ENCODE data around the gene DCP1B.

DCP1B gene

DNA sequence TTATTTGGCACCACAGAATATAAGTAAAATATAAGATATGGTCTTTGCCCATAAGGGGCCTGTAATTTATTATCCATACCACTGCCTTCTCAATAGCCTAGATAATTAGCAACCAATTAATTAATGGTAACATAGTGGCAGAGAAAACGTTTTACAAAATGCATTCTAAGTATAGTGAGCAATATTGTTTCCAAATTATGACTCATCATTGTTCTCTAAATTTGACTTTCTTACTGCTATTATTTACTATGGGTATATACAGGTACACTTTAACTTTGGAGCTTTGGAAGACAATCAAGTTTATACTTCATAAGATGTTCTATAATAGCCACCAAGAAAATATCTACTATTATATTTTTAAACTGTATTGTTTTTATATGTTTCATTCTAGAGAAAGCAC is 26.7 kb downstream of the DCP1B start:
- ChIA-PET POLR2A (no interaction called here), CTCF (interaction anchor here (1.5 kb wide), 1 partner anchor 22 kb away, joined by 3 read pairs; no protein-coding TSS in a partner anchor)
- Histone ChIP-seq H3K27me3 (replicated peaks in 2 of 5; ENCODE audit: control insufficient read depth in 4 of 5, insufficient read depth in 5 of 5, low read length in 4 of 5) (no peaks in the 10 kb centered on the region), H3K36me3 (ENCODE audit: control insufficient read depth in 4 of 4, insufficient read depth in 4 of 4, low read length in 3 of 4) (peaks cover 0 to 2% (median 0%) of the 10 kb centered on the region in 4 experiments), H3K27ac (ENCODE audit: insufficient read depth in 1 of 2, low read depth in 1 of 2, low read length in 2 of 2, poor library complexity in 1 of 2, severe bottlenecking in 2 of 2) (no peak overlapping the region), H3K4me1 (ENCODE audit: control extremely low read depth in 1 of 4, control insufficient read depth in 4 of 4, insufficient read depth in 4 of 4, low read length in 3 of 4) (no peaks in the 10 kb centered on the region), H3K4me3 (ENCODE audit: control insufficient read depth in 1 of 7, extremely low read depth in 1 of 7, insufficient read depth in 4 of 7, low read depth in 2 of 7, low read length in 6 of 7) (no peak overlapping the region), H3K9me3 (ENCODE audit: control extremely low read depth in 1 of 5, control insufficient read depth in 4 of 5, insufficient read depth in 2 of 5, low read depth in 1 of 5, low read length in 4 of 5) (no peaks in the 10 kb centered on the region)
- no CpG with 5 or more reads among the region's 1 CpG for WGBS (ENCODE audit: insufficient coverage)
- DNase-seq: no peak

DNA sequence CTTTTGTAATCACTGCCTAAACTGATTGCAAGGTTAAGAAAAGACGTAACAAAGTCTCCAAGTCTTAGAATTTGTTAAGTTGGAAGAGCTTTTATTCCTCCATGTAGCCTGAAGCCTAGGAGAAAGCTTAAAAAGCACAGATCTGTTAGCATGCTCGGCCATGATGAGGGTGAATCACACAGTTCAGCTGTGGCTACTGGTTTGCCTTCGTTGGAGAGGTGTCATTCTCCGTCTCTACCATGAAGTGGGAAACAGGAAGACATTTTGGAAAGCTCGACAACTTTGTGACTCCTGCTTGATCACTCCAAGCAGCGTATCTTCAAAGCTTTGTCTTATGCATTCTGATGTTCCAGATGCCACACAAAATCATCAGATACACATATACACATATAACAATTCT is 27.1 kb downstream of the DCP1B start:
- no peaks in the 10 kb centered on the region for H3K4me1 ChIP-seq (ENCODE audit: control extremely low read depth in 1 of 4, control insufficient read depth in 4 of 4, insufficient read depth in 4 of 4, low read length in 3 of 4)
- WGBS (ENCODE audit: insufficient coverage): 96% methylated on average over 4 of the region's 6 CpGs
- no peaks in the 10 kb centered on the region for H3K27me3 ChIP-seq (replicated peaks in 2 of 5; ENCODE audit: control insufficient read depth in 4 of 5, insufficient read depth in 5 of 5, low read length in 4 of 5)
- no peak overlapping the region for H3K27ac ChIP-seq (ENCODE audit: insufficient read depth in 1 of 2, low read depth in 1 of 2, low read length in 2 of 2, poor library complexity in 1 of 2, severe bottlenecking in 2 of 2)
- no peaks in the 10 kb centered on the region for H3K9me3 ChIP-seq (ENCODE audit: control extremely low read depth in 1 of 5, control insufficient read depth in 4 of 5, insufficient read depth in 2 of 5, low read depth in 1 of 5, low read length in 4 of 5)
- ChIA-PET CTCF (interaction anchor here (1.5 kb wide), 1 partner anchor 21 kb away, joined by 3 read pairs; no protein-coding TSS in a partner anchor), POLR2A (no interaction called here)
- no peak for DNase-seq
- H3K36me3 ChIP-seq (ENCODE audit: control insufficient read depth in 4 of 4, insufficient read depth in 4 of 4, low read length in 3 of 4): peaks cover 0 to 2% (median 0%) of the 10 kb centered on the region in 4 experiments
- no peak overlapping the region for H3K4me3 ChIP-seq (ENCODE audit: control insufficient read depth in 1 of 7, extremely low read depth in 1 of 7, insufficient read depth in 4 of 7, low read depth in 2 of 7, low read length in 6 of 7)

DNA sequence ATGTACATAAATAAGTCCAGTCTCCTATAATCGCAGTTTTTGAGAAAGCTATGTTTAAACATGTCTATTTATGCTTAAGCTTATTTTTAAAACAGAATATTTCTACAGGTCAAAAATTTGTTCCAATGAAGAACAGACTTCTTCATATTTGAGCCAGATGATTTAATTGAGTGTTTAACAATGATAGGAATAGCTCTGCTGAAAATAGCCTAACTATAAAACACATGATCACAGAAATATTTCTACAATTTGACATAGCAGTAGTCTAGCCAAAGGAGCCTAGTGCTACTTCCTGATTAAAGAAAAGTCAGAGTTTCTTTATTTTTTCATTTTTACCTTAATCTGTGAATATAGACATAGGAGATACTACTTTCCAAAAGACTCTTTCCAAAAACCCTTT is 29.4 kb downstream of the DCP1B start:
- no peak for DNase-seq

DNA sequence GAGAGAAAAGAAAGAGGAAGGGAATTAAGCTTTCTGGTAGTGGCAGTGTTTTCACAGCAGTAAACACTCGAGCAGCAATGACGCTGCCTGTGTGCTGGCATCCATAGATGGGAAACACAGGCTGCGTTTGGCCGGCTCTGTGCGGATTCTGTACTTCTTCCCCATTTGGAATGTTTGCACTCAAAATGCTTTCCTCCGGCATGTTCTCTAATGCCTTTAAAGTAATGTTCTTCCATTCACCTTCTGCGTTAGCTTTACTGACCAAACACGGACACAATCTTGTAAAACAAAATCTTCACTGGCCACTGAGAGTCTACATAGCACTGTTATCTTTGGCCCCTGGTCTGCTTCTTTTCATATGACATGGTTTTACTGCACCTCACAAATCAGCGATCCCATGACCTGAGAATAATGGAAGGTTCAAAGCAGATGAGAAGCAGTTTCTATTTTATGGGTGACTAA is 31.4 kb downstream of the DCP1B start:
- ChIA-PET POLR2A (interaction anchor here (0.5 kb wide), 1 partner anchor 1114 kb away, joined by 3 read pairs; no protein-coding TSS in a partner anchor), CTCF (no interaction called here)
- Histone ChIP-seq H3K27ac (ENCODE audit: insufficient read depth in 1 of 2, low read depth in 1 of 2, low read length in 2 of 2, poor library complexity in 1 of 2, severe bottlenecking in 2 of 2) (no peak overlapping the region), H3K4me1 (ENCODE audit: control extremely low read depth in 1 of 4, control insufficient read depth in 4 of 4, insufficient read depth in 4 of 4, low read length in 3 of 4) (no peaks in the 10 kb centered on the region), H3K27me3 (replicated peaks in 2 of 5; ENCODE audit: control insufficient read depth in 4 of 5, insufficient read depth in 5 of 5, low read length in 4 of 5) (no peaks in the 10 kb centered on the region), H3K36me3 (ENCODE audit: control insufficient read depth in 4 of 4, insufficient read depth in 4 of 4, low read length in 3 of 4) (peaks cover 0 to 2% (median 0%) of the 10 kb centered on the region in 4 experiments), H3K9me3 (ENCODE audit: control extremely low read depth in 1 of 5, control insufficient read depth in 4 of 5, insufficient read depth in 2 of 5, low read depth in 1 of 5, low read length in 4 of 5) (no peaks in the 10 kb centered on the region), H3K4me3 (ENCODE audit: control insufficient read depth in 1 of 7, extremely low read depth in 1 of 7, insufficient read depth in 4 of 7, low read depth in 2 of 7, low read length in 6 of 7) (no peak overlapping the region)
- WGBS (ENCODE audit: insufficient coverage): 93% methylated on average over 7 of the region's 9 CpGs
- DNase-seq: no peak

More for the DNA sequence above, 29.4 kb downstream of the DCP1B start:
- Histone ChIP-seq H3K27ac (ENCODE audit: insufficient read depth in 1 of 2, low read depth in 1 of 2, low read length in 2 of 2, poor library complexity in 1 of 2, severe bottlenecking in 2 of 2) (no peak overlapping the region), H3K36me3 (ENCODE audit: control insufficient read depth in 4 of 4, insufficient read depth in 4 of 4, low read length in 3 of 4) (peaks cover 0 to 2% (median under 1%) of the 10 kb centered on the region in 4 experiments), H3K27me3 (replicated peaks in 2 of 5; ENCODE audit: control insufficient read depth in 4 of 5, insufficient read depth in 5 of 5, low read length in 4 of 5) (no peaks in the 10 kb centered on the region), H3K4me1 (ENCODE audit: control extremely low read depth in 1 of 4, control insufficient read depth in 4 of 4, insufficient read depth in 4 of 4, low read length in 3 of 4) (no peaks in the 10 kb centered on the region), H3K4me3 (ENCODE audit: control insufficient read depth in 1 of 7, extremely low read depth in 1 of 7, insufficient read depth in 4 of 7, low read depth in 2 of 7, low read length in 6 of 7) (no peak overlapping the region), H3K9me3 (ENCODE audit: control extremely low read depth in 1 of 5, control insufficient read depth in 4 of 5, insufficient read depth in 2 of 5, low read depth in 1 of 5, low read length in 4 of 5) (no peaks in the 10 kb centered on the region)
- CTCF ChIA-PET: interaction anchor here (1.0 kb wide), 1 partner anchor 15 kb away, joined by 3 read pairs; no protein-coding TSS in a partner anchor
- no CpG with 5 or more reads among the region's 1 CpG for WGBS (ENCODE audit: insufficient coverage)
- POLR2A ChIA-PET: no interaction called here

DNA sequence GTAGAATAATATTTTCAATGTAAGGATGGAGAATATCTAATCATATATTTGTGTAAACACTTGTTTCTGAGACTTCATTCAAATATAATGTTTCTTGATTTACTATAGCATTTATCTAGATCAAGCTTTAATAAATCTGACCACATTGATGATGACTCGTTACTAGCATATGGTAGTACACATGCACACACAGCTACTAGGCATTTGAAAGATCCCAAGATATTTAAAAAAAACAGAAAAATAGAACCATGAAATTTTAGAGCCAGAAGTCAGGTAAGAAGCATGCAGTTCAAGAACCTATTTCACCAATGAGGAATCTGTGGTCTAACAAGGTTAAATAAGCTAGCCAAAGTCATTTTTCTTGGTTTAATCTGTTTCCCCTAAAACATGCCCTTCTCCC is 32.0 kb downstream of the DCP1B start:
- no peak overlapping the region for H3K4me3 ChIP-seq (ENCODE audit: control insufficient read depth in 1 of 7, extremely low read depth in 1 of 7, insufficient read depth in 4 of 7, low read depth in 2 of 7, low read length in 6 of 7)
- H3K36me3 ChIP-seq (ENCODE audit: control insufficient read depth in 4 of 4, insufficient read depth in 4 of 4, low read length in 3 of 4): peaks cover 0 to 3% (median under 1%) of the 10 kb centered on the region in 4 experiments
- no peaks in the 10 kb centered on the region for H3K9me3 ChIP-seq (ENCODE audit: control extremely low read depth in 1 of 5, control insufficient read depth in 4 of 5, insufficient read depth in 2 of 5, low read depth in 1 of 5, low read length in 4 of 5)
- no peaks in the 10 kb centered on the region for H3K4me1 ChIP-seq (ENCODE audit: control extremely low read depth in 1 of 4, control insufficient read depth in 4 of 4, insufficient read depth in 4 of 4, low read length in 3 of 4)
- 100% methylated on average over 1 of the region's 1 CpG for WGBS (ENCODE audit: insufficient coverage)
- H3K27ac ChIP-seq (ENCODE audit: insufficient read depth in 1 of 2, low read depth in 1 of 2, low read length in 2 of 2, poor library complexity in 1 of 2, severe bottlenecking in 2 of 2): no peak overlapping the region
- CTCF ChIA-PET: no interaction called here
- POLR2A ChIA-PET: interaction anchor here (0.5 kb wide), 1 partner anchor 1115 kb away, joined by 3 read pairs; no protein-coding TSS in a partner anchor
- H3K27me3 ChIP-seq (replicated peaks in 2 of 5; ENCODE audit: control insufficient read depth in 4 of 5, insufficient read depth in 5 of 5, low read length in 4 of 5): no peaks in the 10 kb centered on the region
- DNase-seq: no peak

DNA sequence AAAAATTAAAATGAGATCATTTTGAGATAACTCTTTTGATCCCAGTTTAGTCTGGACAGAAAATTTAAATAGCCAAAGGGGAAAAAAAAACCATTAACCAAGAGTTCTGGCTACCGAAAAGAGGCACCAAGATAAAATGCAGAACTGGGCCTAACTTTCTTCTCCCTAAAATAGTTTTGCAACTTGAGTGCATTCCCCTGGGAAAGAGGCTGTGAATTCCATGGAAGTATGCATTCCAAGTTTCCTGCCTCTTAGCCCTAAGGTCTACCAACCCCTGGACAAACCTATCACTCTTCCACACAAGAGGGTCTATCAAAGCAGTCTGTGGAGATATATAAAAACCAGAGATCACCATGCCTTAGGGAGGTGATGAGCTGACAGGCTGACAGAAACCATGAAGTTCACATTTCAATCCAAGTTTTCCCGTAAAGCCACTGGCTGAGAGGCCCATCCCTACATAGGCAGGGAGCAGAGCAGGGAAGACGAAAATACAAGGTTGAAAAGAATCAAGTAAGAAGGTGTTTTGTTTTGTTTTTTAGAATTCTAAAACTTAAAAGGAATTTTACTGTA is 33.8 kb downstream of the DCP1B start:
- Histone ChIP-seq H3K4me3 (ENCODE audit: control insufficient read depth in 1 of 7, extremely low read depth in 1 of 7, insufficient read depth in 4 of 7, low read depth in 2 of 7, low read length in 6 of 7) (no peak overlapping the region), H3K4me1 (ENCODE audit: control extremely low read depth in 1 of 4, control insufficient read depth in 4 of 4, insufficient read depth in 4 of 4, low read length in 3 of 4) (no peaks in the 10 kb centered on the region), H3K36me3 (ENCODE audit: control insufficient read depth in 4 of 4, insufficient read depth in 4 of 4, low read length in 3 of 4) (peaks cover 6 to 20% (median 9%) of the 10 kb centered on the region in 4 experiments), H3K9me3 (ENCODE audit: control extremely low read depth in 1 of 5, control insufficient read depth in 4 of 5, insufficient read depth in 2 of 5, low read depth in 1 of 5, low read length in 4 of 5) (no peaks in the 10 kb centered on the region), H3K27ac (ENCODE audit: insufficient read depth in 1 of 2, low read depth in 1 of 2, low read length in 2 of 2, poor library complexity in 1 of 2, severe bottlenecking in 2 of 2) (no peak overlapping the region), H3K27me3 (replicated peaks in 2 of 5; ENCODE audit: control insufficient read depth in 4 of 5, insufficient read depth in 5 of 5, low read length in 4 of 5) (no peaks in the 10 kb centered on the region)
- DNase-seq: no peak
- CTCF ChIA-PET: interaction anchor here (1.0 kb wide), 1 partner anchor 18 kb away, joined by 3 read pairs; no protein-coding TSS in a partner anchor
- POLR2A ChIA-PET: no interaction called here
- WGBS (ENCODE audit: insufficient coverage): 94% methylated on average over 3 of the region's 3 CpGs

DNA sequence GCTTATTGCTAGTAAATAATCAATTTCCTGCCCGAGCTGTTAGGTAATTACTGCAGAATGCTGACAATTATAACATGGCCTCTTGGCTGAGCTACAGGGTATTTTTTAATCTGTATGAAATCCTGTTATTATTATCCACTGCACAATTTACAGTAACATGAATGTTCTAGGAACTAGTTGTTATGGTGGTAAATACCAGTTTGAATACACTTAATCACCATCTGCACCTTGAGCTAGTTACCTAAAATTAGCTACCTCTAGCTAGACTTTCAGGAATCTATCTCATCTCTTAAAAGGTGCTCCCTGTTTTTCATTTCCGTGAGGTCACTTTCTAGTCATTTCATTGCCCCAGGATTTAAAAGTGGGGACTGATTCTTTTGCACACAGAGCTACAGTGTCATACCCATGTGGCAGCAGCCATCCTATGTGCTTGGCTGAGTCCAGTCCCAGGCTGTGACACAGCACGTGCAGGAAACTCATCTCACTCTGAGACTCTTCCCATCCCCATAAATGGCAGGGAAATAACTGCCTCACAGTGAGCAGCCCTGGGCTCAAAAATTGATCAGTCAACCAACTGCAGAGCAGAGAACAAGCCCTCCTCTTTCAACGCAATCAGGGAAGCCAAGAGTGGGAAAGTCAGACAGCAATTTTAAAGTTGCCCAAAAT is 37.6 kb downstream of the DCP1B start:
- DNase-seq: no peak
- Histone ChIP-seq H3K27ac (ENCODE audit: insufficient read depth in 1 of 2, low read depth in 1 of 2, low read length in 2 of 2, poor library complexity in 1 of 2, severe bottlenecking in 2 of 2) (no peak overlapping the region), H3K9me3 (ENCODE audit: control extremely low read depth in 1 of 5, control insufficient read depth in 4 of 5, insufficient read depth in 2 of 5, low read depth in 1 of 5, low read length in 4 of 5) (no peaks in the 10 kb centered on the region), H3K4me3 (ENCODE audit: control insufficient read depth in 1 of 7, extremely low read depth in 1 of 7, insufficient read depth in 4 of 7, low read depth in 2 of 7, low read length in 6 of 7) (no peak overlapping the region), H3K4me1 (ENCODE audit: control extremely low read depth in 1 of 4, control insufficient read depth in 4 of 4, insufficient read depth in 4 of 4, low read length in 3 of 4) (no peaks in the 10 kb centered on the region), H3K36me3 (ENCODE audit: control insufficient read depth in 4 of 4, insufficient read depth in 4 of 4, low read length in 3 of 4) (peaks cover 10 to 44% (median 14%) of the 10 kb centered on the region in 4 experiments), H3K27me3 (replicated peaks in 2 of 5; ENCODE audit: control insufficient read depth in 4 of 5, insufficient read depth in 5 of 5, low read length in 4 of 5) (no peaks in the 10 kb centered on the region)
- ChIA-PET POLR2A (no interaction called here), CTCF (interaction anchor here (1.2 to 1.9 kb wide), 2 partner anchors 11 to 176 kb away, joined by 4 to 5 read pairs; no protein-coding TSS in a partner anchor)
- 100% methylated on average over 2 of the region's 4 CpGs for WGBS (ENCODE audit: insufficient coverage)

All from common myeloid progenitor, CD34-positive (primary cell).